Astrocyte of the cerebellum (primary cell): ENCODE measurements around the gene ZMYND10.
A peak's percentile ranks its signal among the peaks of the same experiment; 100 is the strongest.

Experiments
- DNase-seq: peaks from one replicate; pipeline ENCODE4 v3.0.0-alpha.2; 2011; ENCODE audit warnings: low read depth
- H3K4me3 ChIP-seq: 2 replicates; pipeline ENCODE4 v1.5.1; 2011; ENCODE audit warnings: mild to moderate bottlenecking, low read depth, low read length, moderate library complexity
- in situ Hi-C: cut with HindIII; loops from 2 replicates; pipeline ENCODE4 v1.10.0; 2017; ENCODE audit warnings: low sequenced_read_pairs
- TF ChIP-seq, protein P1 (sequence below): IDR thresholded peaks from 2 replicates; pipeline ENCODE4 v1.5.1; 2012; ENCODE audit warnings: low read length, low read depth, moderate library complexity, mild to moderate bottlenecking; ENCODE audit errors: missing control alignments

Gene ZMYND10

GRCh38 chr3:50359760-50360110 is 14.2 kb upstream of the ZMYND10 start:
- TF ChIP-seq, protein P1, sequence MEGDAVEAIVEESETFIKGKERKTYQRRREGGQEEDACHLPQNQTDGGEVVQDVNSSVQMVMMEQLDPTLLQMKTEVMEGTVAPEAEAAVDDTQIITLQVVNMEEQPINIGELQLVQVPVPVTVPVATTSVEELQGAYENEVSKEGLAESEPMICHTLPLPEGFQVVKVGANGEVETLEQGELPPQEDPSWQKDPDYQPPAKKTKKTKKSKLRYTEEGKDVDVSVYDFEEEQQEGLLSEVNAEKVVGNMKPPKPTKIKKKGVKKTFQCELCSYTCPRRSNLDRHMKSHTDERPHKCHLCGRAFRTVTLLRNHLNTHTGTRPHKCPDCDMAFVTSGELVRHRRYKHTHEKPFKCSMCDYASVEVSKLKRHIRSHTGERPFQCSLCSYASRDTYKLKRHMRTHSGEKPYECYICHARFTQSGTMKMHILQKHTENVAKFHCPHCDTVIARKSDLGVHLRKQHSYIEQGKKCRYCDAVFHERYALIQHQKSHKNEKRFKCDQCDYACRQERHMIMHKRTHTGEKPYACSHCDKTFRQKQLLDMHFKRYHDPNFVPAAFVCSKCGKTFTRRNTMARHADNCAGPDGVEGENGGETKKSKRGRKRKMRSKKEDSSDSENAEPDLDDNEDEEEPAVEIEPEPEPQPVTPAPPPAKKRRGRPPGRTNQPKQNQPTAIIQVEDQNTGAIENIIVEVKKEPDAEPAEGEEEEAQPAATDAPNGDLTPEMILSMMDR = no peak
- in situ Hi-C loops = no loop called here
- peak overlapping the region; percentile 90 for H3K4me3 ChIP-seq
- no peak for DNase-seq

- DNase-seq = peak; percentile 97
- peak within 1 kb of the TSS; percentile 90 for H3K4me3 ChIP-seq
- in situ Hi-C loops = no loop called here
- TF ChIP-seq, protein P1 = no peak
Measured at GRCh38 chr3:50358911-50359759, 13.6 kb upstream of the ZMYND10 start, which contains the start of gene TMEM115. Gene TMEM115 (minus strand): TSS chr3:50359521. CDS start chr3:50359063, 458 bp downstream.

DNA sequence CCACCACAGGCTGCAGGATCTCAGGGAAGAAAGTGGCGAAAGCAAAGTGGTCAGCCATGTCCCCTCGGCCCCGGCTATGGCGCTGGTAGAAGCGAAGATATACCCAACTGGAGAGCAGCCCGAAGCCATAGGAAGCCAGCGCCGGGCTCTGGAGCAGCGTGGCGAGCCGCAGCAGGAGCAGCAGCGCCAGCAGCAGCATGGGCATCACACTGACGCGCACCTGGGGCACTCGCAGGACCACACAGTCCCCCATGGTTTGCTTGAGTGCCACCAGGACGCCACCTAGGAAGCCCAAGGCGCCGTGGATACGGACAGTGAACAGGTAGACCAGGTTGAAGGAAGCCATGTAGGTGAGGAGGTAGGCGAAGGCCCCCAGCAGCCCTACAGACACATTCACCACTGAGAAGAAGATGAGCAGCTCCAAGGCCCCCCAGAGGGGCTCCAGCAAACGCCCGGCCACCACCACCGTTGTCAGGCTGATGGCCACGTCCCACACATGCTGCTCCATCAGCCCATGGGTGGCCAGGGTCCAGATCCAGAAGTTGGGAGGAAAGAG is 12.9 kb upstream of the ZMYND10 start:
- no peak for DNase-seq

GRCh38 chr3:50357481-50357880 is 11.9 kb upstream of the ZMYND10 start:
- peak overlapping the region; percentile 90 for H3K4me3 ChIP-seq
- TF ChIP-seq, protein P1 = no peak
- in situ Hi-C loops = no loop called here
- no peak for DNase-seq

More for the DNA sequence above, 12.9 kb upstream of the ZMYND10 start:
- in situ Hi-C loops = no loop called here
- H3K4me3 ChIP-seq = peak overlapping the region; percentile 90
- TF ChIP-seq, protein P1 = no peak

GRCh38 chr3:50356553-50356952 is 11.0 kb upstream of the ZMYND10 start:
- in situ Hi-C loops = no loop called here
- DNase-seq = no peak
- TF ChIP-seq, protein P1 = no peak
- peak overlapping the region; percentile 90 for H3K4me3 ChIP-seq

DNA sequence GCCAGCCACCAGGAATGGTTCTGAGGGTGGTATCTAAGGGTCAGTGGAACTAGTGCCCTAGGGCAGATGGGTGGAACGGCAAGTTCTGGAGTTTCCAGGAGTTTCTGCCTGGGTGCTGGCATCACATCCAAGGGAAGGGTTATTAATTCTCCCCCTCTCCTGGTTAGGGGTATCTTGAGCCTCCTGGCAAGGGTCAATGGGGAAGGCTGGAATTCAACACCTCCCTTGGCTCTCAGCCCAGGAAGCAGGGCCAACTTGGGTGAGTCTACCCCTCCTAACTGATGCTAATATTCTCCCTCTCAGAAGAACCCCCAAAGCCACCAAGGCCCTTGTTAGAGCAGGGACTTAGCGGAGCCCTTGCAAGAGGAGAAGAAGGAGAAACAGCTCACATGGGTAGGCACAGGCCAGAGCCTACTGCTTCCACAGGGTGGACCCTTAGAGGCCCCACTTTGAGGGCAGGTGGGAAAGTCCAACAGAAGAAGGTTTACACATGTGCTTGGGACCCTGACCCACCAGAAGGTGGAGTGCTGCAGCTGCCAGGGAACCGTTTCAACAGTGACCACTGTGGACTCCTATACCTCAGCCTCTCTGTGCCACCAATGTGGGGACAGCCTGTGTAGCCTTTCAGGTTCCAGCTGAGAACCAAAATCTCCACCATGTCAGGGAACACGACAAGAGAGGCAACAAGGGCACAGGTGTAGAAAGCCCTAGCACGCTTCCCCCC is 10.5 kb upstream of the ZMYND10 start:
- TF ChIP-seq, protein P1 = peak; percentile 16
- DNase-seq = no peak
- peak overlapping the region; percentile 90 for H3K4me3 ChIP-seq
- in situ Hi-C loops = no loop called here
